H1 (cell line): ENCODE measurements around the gene CLIC2. TPM values are rescaled to one million over a fixed set of nuclear protein-coding genes. Genes with fewer than 3 reads are reported as not detected.
"Not testable (repeated sequence)": the region's sequence is repeated elsewhere in the genome, so short reads cannot be mapped to it uniquely, and the experiment has no call there.

ENCODE experiments used
- CTCF ChIA-PET: fragments of 300-600 bp; sonication (Branson Sonifier 250); formaldehyde crosslinking; loops from one replicate; lab custom pipeline; 2021; ENCODE audit not compliant: partially characterized antibody; lab: Charles Lee
- POLR2A ChIA-PET: fragments of 300-600 bp; sonication (Branson Sonifier 250); formaldehyde crosslinking; loops from one replicate; lab custom pipeline; 2021; ENCODE audit warnings: inconsistent platforms; ENCODE audit not compliant: partially characterized antibody; lab: Charles Lee
- DNase-seq, 2 experiments: peaks; one replicate each; pipeline versions ENCODE4 v3.0.0 to v3.0.0-alpha.2; 2010 to 2022; ENCODE audit warnings: low spot score in 2 of 2, low read depth in 1 of 2, mixed read lengths in 1 of 2
- FAIRE-seq: peaks from 2 replicates; lab custom pipeline; 2011; peaks lifted over from hg19 to GRCh38; lab: Jason Lieb, UNC
- H2AFZ ChIP-seq: 2 replicates; pipeline ENCODE4 v1.8.1; 2012; ENCODE audit warnings: low read length, inconsistent platforms
- H2AK5ac ChIP-seq: 2 replicates; pipeline ENCODE4 v1.6.1; 2013; ENCODE audit warnings: low read depth, low read length
- H2BK120ac ChIP-seq: replicated peaks from 2 replicates; pipeline ENCODE3; 2013; ENCODE audit warnings: low read depth, low read length, inconsistent platforms
- H2BK12ac ChIP-seq: 2 replicates; pipeline ENCODE4 v1.6.1; 2013; ENCODE audit warnings: low read depth, low read length
- H2BK15ac ChIP-seq: 2 replicates; pipeline ENCODE4 v1.6.1; 2013; ENCODE audit warnings: low read length
- H2BK20ac ChIP-seq: 2 replicates; pipeline ENCODE4 v1.6.1; 2013; ENCODE audit warnings: low read length
- H2BK5ac ChIP-seq: 2 replicates; pipeline ENCODE4 v1.6.1; 2013; ENCODE audit warnings: low read depth, low read length
- H3K14ac ChIP-seq: 2 replicates; pipeline ENCODE4 v1.6.1; 2013; ENCODE audit warnings: inconsistent platforms; ENCODE audit not compliant: insufficient read length
- H3K18ac ChIP-seq: 2 replicates; pipeline ENCODE4 v1.6.1; 2013; ENCODE audit warnings: low read length; ENCODE audit errors: extremely low read depth
- H3K23ac ChIP-seq: 2 replicates; pipeline ENCODE4 v1.6.1; 2013; ENCODE audit warnings: inconsistent platforms; ENCODE audit not compliant: insufficient read length
- H3K23me2 ChIP-seq: 2 replicates; pipeline ENCODE4 v1.6.1; 2013; ENCODE audit warnings: low read depth, low read length
- H3K27ac ChIP-seq: 2 replicates; pipeline ENCODE4 v1.6.1; 2011; ENCODE audit warnings: low read depth, low read length, inconsistent platforms
- H3K27me3 ChIP-seq, 4 experiments: replicated peaks in 1 of 4; 1 replicate in 1 of 4; 2 replicates in 3 of 4; pipeline versions ENCODE4 v1.6.1 to v1.8.1; 2011 to 2013; ENCODE audit warnings: low read length in 3 of 4, mild to moderate bottlenecking in 3 of 4, inconsistent platforms in 2 of 4, mixed read lengths in 2 of 4, moderate library complexity in 1 of 4; ENCODE audit not compliant: control insufficient read depth in 3 of 4, insufficient read depth in 3 of 4; ENCODE audit errors: extremely low read depth in 1 of 4
- H3K36me3 ChIP-seq, 4 experiments: 2 replicates each; pipeline versions ENCODE4 v1.6.1 to v1.8.1; 2011 to 2013; ENCODE audit warnings: mild to moderate bottlenecking in 4 of 4, low read length in 3 of 4, moderate library complexity in 2 of 4, control low read depth in 1 of 4, inconsistent platforms in 1 of 4; ENCODE audit not compliant: insufficient read depth in 4 of 4, control insufficient read depth in 2 of 4
- H3K4ac ChIP-seq: replicated peaks from 2 replicates; pipeline ENCODE3; 2013; ENCODE audit warnings: low read length, low read depth, mixed read lengths, inconsistent platforms; ENCODE audit not compliant: insufficient read length
- H3K4me1 ChIP-seq, 4 experiments: replicated peaks in 1 of 4; 1 replicate in 1 of 4; 2 replicates in 3 of 4; pipeline versions ENCODE4 v1.6.1 to v1.8.1; 2011 to 2013; ENCODE audit warnings: low read length in 3 of 4, inconsistent platforms in 2 of 4, mixed read lengths in 1 of 4; ENCODE audit not compliant: insufficient read depth in 4 of 4, control insufficient read depth in 3 of 4
- H3K4me2 ChIP-seq, 2 experiments: 2 replicates each; pipeline versions ENCODE4 v1.6.1 to v1.8.1; 2011 to 2013; ENCODE audit warnings: low read depth in 2 of 2, low read length in 2 of 2, control low read depth in 1 of 2, inconsistent platforms in 1 of 2, mild to moderate bottlenecking in 1 of 2; ENCODE audit not compliant: insufficient read depth in 1 of 2
- H3K4me3 ChIP-seq, 4 experiments: fragments of 200-600, 300-600 bp in 1 of 4; sonication (generic), shearing (Covaris generic), sonication (Bioruptor Twin) in 1 of 4; 2 replicates each; pipeline versions ENCODE4 v1.5.1 to v1.8.1; 2011 to 2016; ENCODE audit warnings: low read length in 4 of 4, low read depth in 3 of 4, control low read depth in 2 of 4, inconsistent platforms in 2 of 4, mild to moderate bottlenecking in 2 of 4, mixed read lengths in 1 of 4, moderate library complexity in 1 of 4; ENCODE audit not compliant: insufficient read depth in 2 of 4; ENCODE audit errors: extremely low read depth in 1 of 4
- H3K56ac ChIP-seq: replicated peaks from 2 replicates; pipeline ENCODE3; 2013; ENCODE audit warnings: low read depth, mild to moderate bottlenecking, mixed read lengths, low read length, inconsistent platforms; ENCODE audit not compliant: insufficient read length
- H3K79me1 ChIP-seq: 2 replicates; pipeline ENCODE4 v1.6.1; 2013; ENCODE audit warnings: low read depth, low read length, control low read depth
- H3K79me2 ChIP-seq, 2 experiments: 2 replicates each; pipeline versions ENCODE4 v1.6.1 to v1.8.1; 2012 to 2013; ENCODE audit warnings: low read length in 2 of 2, mild to moderate bottlenecking in 2 of 2, inconsistent platforms in 1 of 2; ENCODE audit not compliant: insufficient read depth in 2 of 2, control insufficient read depth in 1 of 2
- H3K9ac ChIP-seq, 4 experiments: replicated peaks in 1 of 4; 1 replicate in 1 of 4; 2 replicates in 3 of 4; pipeline versions ENCODE4 v1.6.1 to v1.8.1; 2011 to 2013; ENCODE audit warnings: low read depth in 3 of 4, low read length in 3 of 4, control low read depth in 2 of 4, mild to moderate bottlenecking in 2 of 4, moderate library complexity in 2 of 4, inconsistent platforms in 1 of 4; ENCODE audit errors: extremely low read depth in 1 of 4
- H3K9me3 ChIP-seq, 2 experiments: 2 replicates each; pipeline versions ENCODE4 v1.6.1 to v1.8.1; 2012 to 2013; ENCODE audit warnings: mild to moderate bottlenecking in 2 of 2, moderate library complexity in 2 of 2, control low read depth in 1 of 2, inconsistent platforms in 1 of 2, low read depth in 1 of 2, low read length in 1 of 2, mixed read lengths in 1 of 2; ENCODE audit not compliant: insufficient read depth in 2 of 2
- H4K20me1 ChIP-seq, 2 experiments: replicated peaks in 1 of 2; 2 replicates each; pipeline versions ENCODE3 to v1.8.1; 2011 to 2013; ENCODE audit warnings: inconsistent platforms in 2 of 2, low read length in 2 of 2, mild to moderate bottlenecking in 1 of 2; ENCODE audit not compliant: insufficient read depth in 2 of 2, control insufficient read depth in 1 of 2
- H4K5ac ChIP-seq: 2 replicates; pipeline ENCODE4 v1.6.1; 2013; ENCODE audit warnings: low read length, low read depth, mixed read lengths, inconsistent platforms; ENCODE audit not compliant: insufficient read length
- H4K8ac ChIP-seq: 2 replicates; pipeline ENCODE4 v1.8.0; 2013; ENCODE audit warnings: mild to moderate bottlenecking, moderate library complexity, low read length, inconsistent platforms; ENCODE audit not compliant: insufficient read depth; ENCODE audit errors: extremely low read depth
- H4K91ac ChIP-seq: replicated peaks from 2 replicates; pipeline ENCODE3; 2013; ENCODE audit warnings: low read length, mixed read lengths, inconsistent platforms; ENCODE audit not compliant: insufficient read length
- WGBS, 2 experiments: shearing (Covaris generic) in 1 of 2; methylation state at CpG; one replicate each; pipeline versions ENCODE4 v1.1.6 to v1.1.7; 2013 to 2015; ENCODE audit warnings: low lambda C conversion rate in 2 of 2, mixed read lengths in 2 of 2, inconsistent platforms in 1 of 2, low coverage in 1 of 2, missing lambda C conversion rate in 1 of 2; ENCODE audit not compliant: insufficient replicate concordance in 2 of 2, insufficient coverage in 1 of 2, insufficient read length in 1 of 2; ENCODE audit errors: extremely low coverage in 1 of 2, missing lambda C conversion rate in 1 of 2; 5-methylcytosine and 5-hydroxymethylcytosine counted together
- polyA plus RNA-seq, 7 experiments: library from polyadenylated mRNA; depleted of rRNA in 3 of 7; stranded (reverse) in 5 of 7; unstranded in 2 of 7; fragments of >200 nt in 5 of 7; fragments of 200-250 nt in 2 of 7; gene quantifications; 1 replicate in 5 of 7; 2 replicates in 1 of 7; 4 replicates in 1 of 7; pipeline versions ENCODE4 v1.2.1 to v1.2.3, GENCODE V29; 2011 to 2013; ENCODE audit warnings: missing spikeins in 2 of 7, mixed read lengths in 2 of 7
- total RNA-seq: library from RNA; stranded (reverse); fragmentation: NEBNext Ultra II Directional; extraction: Animal tissue kit (Norgen Biotek cat#: 25700); gene quantifications from 2 replicates; pipeline ENCODE4 v1.2.1, GENCODE V29; 2021

CLIC2 gene
- total and polyA plus RNA-seq, 2 of the 8 experiments (the other 6 are each of a cell fraction or from before 2014, with no cell fraction given): 0.08 to 0.61 TPM

- H3K4me2 ChIP-seq, H2AFZ ChIP-seq, H3K4ac ChIP-seq, H2AK5ac ChIP-seq, H2BK12ac ChIP-seq, H3K18ac ChIP-seq, H4K91ac ChIP-seq, H4K5ac ChIP-seq, H3K27ac ChIP-seq, H4K8ac ChIP-seq, H3K9me3 ChIP-seq, POLR2A ChIA-PET, H3K14ac ChIP-seq, H3K9ac ChIP-seq, H3K4me3 ChIP-seq, H4K20me1 ChIP-seq, H3K79me2 ChIP-seq, H2BK5ac ChIP-seq, H3K79me1 ChIP-seq, H3K23me2 ChIP-seq, FAIRE-seq, H2BK20ac ChIP-seq, H3K56ac ChIP-seq, H2BK15ac ChIP-seq, H3K4me1 ChIP-seq, H3K36me3 ChIP-seq, DNase-seq, CTCF ChIA-PET, H2BK120ac ChIP-seq, H3K27me3 ChIP-seq, H3K23ac ChIP-seq: not testable (repeated sequence)
- WGBS, 2 experiments: no CpG with 5 or more reads among the region's 90 CpGs
Observed at GRCh38 chrX:155381843-155382528, 47.6 kb upstream of the CLIC2 start, which contains the start of gene F8A2. Gene F8A2 (plus strand): TSS chrX:155382095. CDS start chrX:155382115, 20 bp downstream.

- H3K23ac ChIP-seq, H3K9ac ChIP-seq, H3K27ac ChIP-seq, H4K91ac ChIP-seq, POLR2A ChIA-PET, FAIRE-seq, H2BK5ac ChIP-seq, H2AK5ac ChIP-seq, H3K36me3 ChIP-seq, H2BK12ac ChIP-seq, CTCF ChIA-PET, H2AFZ ChIP-seq, H3K4me2 ChIP-seq, H4K5ac ChIP-seq, H3K79me1 ChIP-seq, H3K9me3 ChIP-seq, H2BK15ac ChIP-seq, H3K4me3 ChIP-seq, H4K20me1 ChIP-seq, H3K79me2 ChIP-seq, H3K18ac ChIP-seq, H3K23me2 ChIP-seq, DNase-seq, H3K27me3 ChIP-seq, H4K8ac ChIP-seq, H2BK20ac ChIP-seq, H3K14ac ChIP-seq, H3K4ac ChIP-seq, H3K4me1 ChIP-seq, H2BK120ac ChIP-seq, H3K56ac ChIP-seq: not testable (repeated sequence)
- WGBS, 2 experiments: no CpG with 5 or more reads among the region's 7 CpGs
Observed at GRCh38 chrX:155379802-155380201, 45.4 kb upstream of the CLIC2 start.
